GM12878 (cell line): ENCODE results near the gene DNASE1. TPM values are rescaled to one million over a fixed set of nuclear protein-coding genes. Genes with fewer than 3 reads are reported as not detected.

Experiments used
- ATAC-seq: fragments of 200-7000 bp; cut with Tn5 transposase; 3 replicates; pipeline ENCODE4 v1.9.1; 2020; ENCODE audit warnings: mild to moderate bottlenecking, moderate library complexity
- BruUV-seq: library from RNA; stranded (reverse); fragments of 400-500 nt; replicated peaks from 2 replicates; lab custom pipeline; 2021; lab: Mats Ljungman, UMichigan
- CTCF ChIA-PET: fragments of 300-600 bp; sonication (Branson Sonifier 250); formaldehyde crosslinking; extraction: SDS; loops from one replicate; lab custom pipeline; 2021; ENCODE audit warnings: inconsistent platforms; lab: Yijun Ruan, JAX
- POLR2A ChIA-PET: fragments of 350-600 bp; formaldehyde crosslinking; extraction: SDS; loops from one replicate; lab custom pipeline; 2021; ENCODE audit warnings: inconsistent platforms; lab: Charles Lee
- RAD21 ChIA-PET: fragments of 300-600 bp; sonication (Branson Sonifier 250); formaldehyde crosslinking; loops from one replicate; lab custom pipeline; 2023; ENCODE audit warnings: antibody characterized with exemption; ENCODE audit not compliant: unreplicated experiment; lab: Charles Lee
- SMC1A ChIA-PET: fragments of 300-600 bp; sonication (Branson Sonifier 250); formaldehyde crosslinking; loops from one replicate; lab custom pipeline; 2023; ENCODE audit not compliant: unreplicated experiment, uncharacterized antibody; lab: Charles Lee
- DNase-seq: peaks from one replicate; pipeline ENCODE4 v3.0.0-alpha.2; 2011; ENCODE audit warnings: low read depth, low spot score
- FAIRE-seq: peaks from 3 replicates; lab custom pipeline; 2011; peaks lifted over from hg19 to GRCh38; lab: Jason Lieb, UNC
- H2AFZ ChIP-seq: 2 replicates; pipeline ENCODE4 v1.6.0; 2011; ENCODE audit warnings: low read depth, low read length, control low read depth; ENCODE audit not compliant: control insufficient read depth
- H3K27ac ChIP-seq: 2 replicates; pipeline ENCODE4 v1.5.1; 2011; ENCODE audit warnings: control low read depth; ENCODE audit not compliant: control insufficient read depth, insufficient read depth
- H3K27me3 ChIP-seq, 2 experiments: replicated peaks in 1 of 2; 2 replicates each; pipeline versions ENCODE4 v1.6.0 to v1.6.1; 2011; ENCODE audit warnings: low read length in 1 of 2; ENCODE audit not compliant: control insufficient read depth in 2 of 2, insufficient read depth in 2 of 2
- H3K36me3 ChIP-seq, 2 experiments: 2 replicates each; pipeline ENCODE4 v1.5.1; 2011; ENCODE audit warnings: low read length in 1 of 2; ENCODE audit not compliant: control insufficient read depth in 2 of 2, insufficient read depth in 2 of 2
- H3K4me1 ChIP-seq: 2 replicates; pipeline ENCODE4 v1.6.1; 2011; ENCODE audit warnings: mild to moderate bottlenecking, low read length, moderate library complexity, mixed read lengths; ENCODE audit not compliant: control insufficient read depth, insufficient read depth
- H3K4me2 ChIP-seq: 2 replicates; pipeline ENCODE4 v1.6.0; 2011; ENCODE audit warnings: control low read depth; ENCODE audit not compliant: control insufficient read depth, insufficient read depth
- H3K4me3 ChIP-seq: fragments of 200-600 bp; sonication (generic); 2 replicates; pipeline ENCODE4 v1.5.1; 2016
- H3K79me2 ChIP-seq: 2 replicates; pipeline ENCODE4 v1.6.0; 2011; ENCODE audit warnings: low read length; ENCODE audit not compliant: control insufficient read depth, insufficient read depth
- H3K9ac ChIP-seq: 2 replicates; pipeline ENCODE4 v1.8.0; 2011; ENCODE audit warnings: low read length, control low read depth, mixed read lengths; ENCODE audit not compliant: control insufficient read depth, insufficient read depth
- H3K9me3 ChIP-seq: replicated peaks from 3 replicates; pipeline ENCODE4 v1.5.1; 2011; ENCODE audit warnings: mild to moderate bottlenecking, low read length; ENCODE audit not compliant: control insufficient read depth, insufficient read depth
- H4K20me1 ChIP-seq: 2 replicates; pipeline ENCODE4 v1.6.0; 2011; ENCODE audit not compliant: control insufficient read depth, insufficient read depth
- ASH2L ChIP-seq: fragments of 300-600, 200-600 bp; sonication (generic); IDR thresholded peaks from 2 replicates; pipeline ENCODE4 v1.6.1; 2017; ENCODE audit warnings: low read depth, mild to moderate bottlenecking, borderline replicate concordance
- BACH1 ChIP-seq: fragments of 450-650 bp; IDR thresholded peaks from 2 replicates; pipeline ENCODE4 v1.6.1; 2017; ENCODE audit warnings: mild to moderate bottlenecking, borderline replicate concordance
- CEBPZ ChIP-seq: fragments of 150-350 bp; IDR thresholded peaks from 2 replicates; pipeline ENCODE4 v1.6.1; 2016; ENCODE audit warnings: low read depth, low read length
- CUX1 ChIP-seq: IDR thresholded peaks from 2 replicates; pipeline ENCODE4 v1.6.1; 2012; ENCODE audit warnings: improper control_type of control experiment, low read depth, low read length; ENCODE audit not compliant: insufficient replicate concordance
- EP300 ChIP-seq, 2 experiments: fragments of 150-350 bp in 1 of 2; IDR thresholded peaks; 2 replicates each; pipeline ENCODE4 v1.6.1; 2011 to 2012; ENCODE audit warnings: low read depth in 2 of 2, low read length in 2 of 2, borderline replicate concordance in 1 of 2, improper control_type of control experiment in 1 of 2, inconsistent platforms in 1 of 2; ENCODE audit not compliant: control insufficient read depth in 1 of 2
- HCFC1 ChIP-seq: fragments of 150-350 bp; IDR thresholded peaks from 2 replicates; pipeline ENCODE4 v1.6.1; 2014; ENCODE audit warnings: low read length
- MAX ChIP-seq: IDR thresholded peaks from 2 replicates; pipeline ENCODE4 v1.6.1; 2012; ENCODE audit warnings: low read depth, low read length, improper control_type of control experiment
- MYC ChIP-seq: IDR thresholded peaks from 2 replicates; pipeline ENCODE4 v1.6.1; 2011; ENCODE audit warnings: mild to moderate bottlenecking, low read length, moderate library complexity, inconsistent platforms; ENCODE audit not compliant: insufficient read depth, insufficient replicate concordance, insufficient read length, severe bottlenecking
- NFYA ChIP-seq: IDR thresholded peaks from 2 replicates; pipeline ENCODE4 v1.6.1; 2011; ENCODE audit warnings: low read depth, mild to moderate bottlenecking, low read length, improper control_type of control experiment, borderline replicate concordance
- NFYB ChIP-seq: IDR thresholded peaks from 2 replicates; pipeline ENCODE4 v1.6.1; 2011; ENCODE audit warnings: low read depth, mild to moderate bottlenecking, low read length, improper control_type of control experiment, moderate library complexity; ENCODE audit not compliant: insufficient read depth
- RB1 ChIP-seq: fragments of 450-650 bp; formaldehyde crosslinking; IDR thresholded peaks from 2 replicates; pipeline ENCODE4 v1.6.1; 2017; ENCODE audit warnings: mild to moderate bottlenecking, borderline replicate concordance
- RBBP5 ChIP-seq: fragments of 200-600 bp; sonication (generic); conservative IDR thresholded peaks from 2 replicates; pipeline ENCODE4 v1.6.1; 2016
- RCOR1 ChIP-seq: conservative IDR thresholded peaks from 2 replicates; pipeline ENCODE4 v1.6.1; 2012; ENCODE audit warnings: low read depth, low read length, improper control_type of control experiment
- RFX5 ChIP-seq: IDR thresholded peaks from 2 replicates; pipeline ENCODE4 v1.6.1; 2011; ENCODE audit warnings: low read depth, low read length, improper control_type of control experiment
- SREBF2 ChIP-seq: IDR thresholded peaks from 2 replicates; pipeline ENCODE4 v1.6.1; 2012; ENCODE audit warnings: mild to moderate bottlenecking, low read length
- TAF1 ChIP-seq: IDR thresholded peaks from 2 replicates; pipeline ENCODE4 v1.6.1; 2011; ENCODE audit warnings: mild to moderate bottlenecking, low read depth, low read length, borderline replicate concordance
- TCF3 ChIP-seq: IDR thresholded peaks from 2 replicates; pipeline ENCODE4 v1.6.1; 2012; ENCODE audit warnings: low read depth, mild to moderate bottlenecking, low read length, borderline replicate concordance; ENCODE audit not compliant: insufficient read depth
- WGBS: methylation state at CpG from one replicate; pipeline ENCODE4 v1.1.6; 2016; ENCODE audit warnings: low lambda C conversion rate; ENCODE audit not compliant: insufficient replicate concordance, insufficient coverage; ENCODE audit errors: missing lambda C conversion rate; 5-methylcytosine and 5-hydroxymethylcytosine counted together
- in situ Hi-C: fragments of 300-500 bp; cut with MboI; formaldehyde crosslinking; loops from 9 replicates; pipeline ENCODE4 v1.14.3; 2018; ENCODE audit warnings: mixed read lengths
- intact Hi-C: fragments of 100-400 bp; cut with micrococcal nuclease; formaldehyde crosslinking; loops from one replicate; pipeline ENCODE4 v1.14.2; 2022; ENCODE audit not compliant: unreplicated experiment
- polyA plus RNA-seq, 11 experiments: library from polyadenylated mRNA; depleted of rRNA in 4 of 11; unstranded in 6 of 11; stranded (reverse) in 5 of 11; fragments of >200 nt; fragmentation: Nextera tagmentation in 4 of 11; fragmentation: Illumina TruSeq in 1 of 11; extraction: Ambion mirVana in 4 of 11; extraction: Trizol in 1 of 11; gene quantifications; 1 replicate in 1 of 11; 2 replicates in 10 of 11; pipeline versions ENCODE4 v1.2.1 to v1.2.3, GENCODE V29; 2011 to 2016; ENCODE audit warnings: inconsistent platforms in 2 of 11, missing spikeins in 2 of 11, low read depth in 1 of 11
- total RNA-seq, 4 experiments: library from RNA; depleted of rRNA in 3 of 4; stranded (reverse); fragments of >200 nt in 3 of 4; fragmentation: Illumina TruSeq in 1 of 4; extraction: Trizol in 1 of 4; gene quantifications; 2 replicates each; pipeline versions ENCODE4 v1.2.1 to v1.2.3, GENCODE V29; 2013 to 2021

DNASE1 gene
- total and polyA plus RNA-seq, 10 of the 15 experiments (the other 5 are each of a cell fraction or from before 2014, with no cell fraction given): 0.23 to 12.0 (median 7.9) TPM

GRCh38 chr16:3670711-3671110, 16.2 kb downstream of the DNASE1 start:
- ChIA-PET SMC1A (no interaction called here), RAD21 (no interaction called here), POLR2A (no interaction called here), CTCF (no interaction called here)
- no peak overlapping the region for H3K9ac ChIP-seq
- no peaks in the 10 kb centered on the region for H3K4me1 ChIP-seq
- H4K20me1 ChIP-seq: no peaks in the 10 kb centered on the region
- no peak overlapping the region for H3K4me3 ChIP-seq
- in situ Hi-C loops: no loop called here
- no peak overlapping the region for H3K27ac ChIP-seq
- no peaks in the 10 kb centered on the region for H3K27me3 ChIP-seq
- no peak overlapping the region for H3K4me2 ChIP-seq
- 90% methylated on average over 13 of the region's 13 CpGs for WGBS
- H3K79me2 ChIP-seq: no peaks in the 10 kb centered on the region
- no peak for FAIRE-seq
- intact Hi-C loops: no loop called here
- BruUV-seq: no TSS peak
- no peak overlapping the region for H2AFZ ChIP-seq
- H3K9me3 ChIP-seq: no peaks in the 10 kb centered on the region
- no peak for ATAC-seq
- H3K36me3 ChIP-seq: peaks cover 18 to 33% of the 10 kb centered on the region in 2 experiments; a peak in 3 of 4 replicates
- DNase-seq: no peak
- no peak for TF ChIP-seq NFYA
- TF ChIP-seq HCFC1: no peak
- TF ChIP-seq BACH1: no peak
- no peak for TF ChIP-seq RB1
- no peak for TF ChIP-seq RCOR1
- TF ChIP-seq TAF1: no peak
- TF ChIP-seq MAX: no peak
- no peak for TF ChIP-seq NFYB
- no peak for TF ChIP-seq EP300 (IDR thresholded peaks at IDR 0.05; ENCODE audit: borderline replicate concordance in 1 of 2, control insufficient read depth in 1 of 2, low read depth in 2 of 2, low read length in 2 of 2)
- no peak for TF ChIP-seq RBBP5
- TF ChIP-seq ASH2L: no peak
- TF ChIP-seq RFX5: no peak
- TF ChIP-seq TCF3: no peak
- TF ChIP-seq MYC: no peak
- no peak for TF ChIP-seq SREBF2
- no peak for TF ChIP-seq CUX1
- TF ChIP-seq CEBPZ: no peak
